ENCODE measurements around the gene ATP6V0A4. TPM values are rescaled to one million over a fixed set of nuclear protein-coding genes. Genes with fewer than 3 reads are reported as not detected.

The ATP6V0A4 gene
- total and polyA plus RNA-seq, 2 donors (not counting 1 experiment from before 2014, with no cell fraction given) = not detected

GRCh38 chr7:138835087-138835486, 37.1 kb upstream of the ATP6V0A4 start:
- Histone ChIP-seq H3K79me2 (ENCODE audit: control insufficient read depth, insufficient read depth, low read length) (no peaks in the 10 kb centered on the region), H3K4me3 (ENCODE audit: control extremely low read depth in 1 of 5, extremely low read depth in 1 of 5, insufficient read depth in 1 of 5, low read depth in 2 of 5, low read length in 4 of 5) (no peak overlapping the region), H2AFZ (ENCODE audit: insufficient read depth, low read depth, low read length, poor library complexity, severe bottlenecking) (no peak overlapping the region), H3K27me3 (replicated peaks in 1 of 4; ENCODE audit: control extremely low read depth in 1 of 4, control insufficient read depth in 3 of 4, insufficient read depth in 4 of 4, low read length in 3 of 4) (no peaks in the 10 kb centered on the region), H3K36me3 (replicated peaks in 1 of 2; ENCODE audit: control extremely low read depth in 1 of 2, control insufficient read depth in 1 of 2, extremely low read depth in 1 of 2, insufficient read depth in 2 of 2, low read length in 1 of 2) (no peaks in the 10 kb centered on the region), H3K9ac (ENCODE audit: low read length) (no peak overlapping the region), H3K4me1 (ENCODE audit: control insufficient read depth in 2 of 2, insufficient read depth in 2 of 2, low read length in 2 of 2) (no peaks in the 10 kb centered on the region), H4K20me1 (ENCODE audit: control insufficient read depth, insufficient read depth, low read length, poor library complexity, severe bottlenecking) (no peaks in the 10 kb centered on the region), H3K27ac (ENCODE audit: low read length in 2 of 2) (no peak overlapping the region), H3K4me2 (replicated peaks; ENCODE audit: low read depth, low read length, poor library complexity, severe bottlenecking) (no peak overlapping the region), H3K9me3 (ENCODE audit: control extremely low read depth in 1 of 3, control insufficient read depth in 2 of 3, insufficient read depth in 1 of 3, low read length in 2 of 3) (peaks cover 0 to 3% (median 0%) of the 10 kb centered on the region in 3 donors)
- ATAC-seq (ENCODE audit: low read depth) (no peak), DNase-seq (no peak)
- no peaks in the 10 kb centered on the region for H3K9me3 Mint-ChIP-seq (ENCODE audit: insufficient read depth)
- H3K4me3 Mint-ChIP-seq = no peak overlapping the region
- H3K4me1 Mint-ChIP-seq = no peaks in the 10 kb centered on the region
- WGBS (ENCODE audit: insufficient coverage) = 85% methylated on average over 7 of the region's 11 CpGs
- POLR2A ChIA-PET = no interaction called here
- no peak overlapping the region for H3K27ac Mint-ChIP-seq
- peaks cover 18% of the 10 kb centered on the region for H3K27me3 Mint-ChIP-seq
- intact Hi-C loops (cut with micrococcal nuclease) = no loop called here
- CTCF ChIA-PET = no interaction called here
- TF ChIP-seq CTCF (IDR thresholded peaks at IDR 0.05) (no peak), EZH2 (IDR thresholded peaks at IDR 0.05; ENCODE audit: borderline replicate concordance, insufficient read depth, low read depth, low read length, poor library complexity, severe bottlenecking) (no peak)

- ChIA-PET CTCF (no interaction called here), POLR2A (no interaction called here)
- TF ChIP-seq EZH2 (IDR thresholded peaks at IDR 0.05; ENCODE audit: borderline replicate concordance, insufficient read depth, low read depth, low read length, poor library complexity, severe bottlenecking) (no peak), CTCF (IDR thresholded peaks at IDR 0.05) (no peak)
- Histone ChIP-seq H3K4me3 (ENCODE audit: control extremely low read depth in 1 of 5, extremely low read depth in 1 of 5, insufficient read depth in 1 of 5, low read depth in 2 of 5, low read length in 4 of 5) (no peak overlapping the region), H3K4me1 (ENCODE audit: control insufficient read depth in 2 of 2, insufficient read depth in 2 of 2, low read length in 2 of 2) (no peaks in the 10 kb centered on the region), H3K4me2 (replicated peaks; ENCODE audit: low read depth, low read length, poor library complexity, severe bottlenecking) (no peak overlapping the region), H3K9me3 (ENCODE audit: control extremely low read depth in 1 of 3, control insufficient read depth in 2 of 3, insufficient read depth in 1 of 3, low read length in 2 of 3) (peaks cover 0 to 3% (median 0%) of the 10 kb centered on the region in 3 donors), H2AFZ (ENCODE audit: insufficient read depth, low read depth, low read length, poor library complexity, severe bottlenecking) (no peak overlapping the region), H3K27me3 (replicated peaks in 1 of 4; ENCODE audit: control extremely low read depth in 1 of 4, control insufficient read depth in 3 of 4, insufficient read depth in 4 of 4, low read length in 3 of 4) (no peaks in the 10 kb centered on the region), H3K79me2 (ENCODE audit: control insufficient read depth, insufficient read depth, low read length) (no peaks in the 10 kb centered on the region), H3K27ac (ENCODE audit: low read length in 2 of 2) (no peak overlapping the region), H4K20me1 (ENCODE audit: control insufficient read depth, insufficient read depth, low read length, poor library complexity, severe bottlenecking) (no peaks in the 10 kb centered on the region), H3K9ac (ENCODE audit: low read length) (no peak overlapping the region), H3K36me3 (replicated peaks in 1 of 2; ENCODE audit: control extremely low read depth in 1 of 2, control insufficient read depth in 1 of 2, extremely low read depth in 1 of 2, insufficient read depth in 2 of 2, low read length in 1 of 2) (no peaks in the 10 kb centered on the region)
- intact Hi-C loops (cut with micrococcal nuclease) = no loop called here
- H3K27me3 Mint-ChIP-seq = peaks cover 18% of the 10 kb centered on the region
- no peak for DNase-seq
- no peaks in the 10 kb centered on the region for H3K9me3 Mint-ChIP-seq (ENCODE audit: insufficient read depth)
- 86% methylated on average over 5 of the region's 9 CpGs for WGBS (ENCODE audit: insufficient coverage)
- H3K4me1 Mint-ChIP-seq = no peaks in the 10 kb centered on the region
- H3K27ac Mint-ChIP-seq = no peak overlapping the region
- no peak overlapping the region for H3K4me3 Mint-ChIP-seq
- ATAC-seq (ENCODE audit: low read depth) = no peak
Measured at GRCh38 chr7:138834583-138834982, 36.6 kb upstream of the ATP6V0A4 start.

All from B cell (primary cell).